ENCODE results near the gene MMP21. TPM values are rescaled to one million over a fixed set of nuclear protein-coding genes. Genes with fewer than 3 reads are reported as not detected.

The MMP21 gene
- total and polyA plus RNA-seq, 10 donors: 0.09 to 0.68 (median 0.30) TPM; not detected in 2

GRCh38 chr10:125738206-125738605 is 37.4 kb downstream of the MMP21 start:
- H3K27me3 ChIP-seq (replicated peaks in 1 of 7): no peaks in the 10 kb centered on the region
- H3K4me3 ChIP-seq: no peak overlapping the region
- H3K36me3 ChIP-seq: peaks cover 6 to 100% (median 98%) of the 10 kb centered on the region in 6 donors
- no peaks in the 10 kb centered on the region for H3K9me3 ChIP-seq
- no peak overlapping the region for H3K27ac ChIP-seq
- H3K4me1 ChIP-seq: no peaks in the 10 kb centered on the region
- TF ChIP-seq POLR2AphosphoS5 (IDR thresholded peaks at IDR 0.05): no peak
- TF ChIP-seq CTCF (IDR thresholded peaks at IDR 0.05 in 8 of 11, conservative IDR thresholded peaks at IDR 0.05 in 3 of 11): no peak
- WGBS, 5 donors: 93 to 97% (median 96%) methylated on average over 5 of the region's 5 CpGs
- DNase-seq: no peak
- intact Hi-C loops (cut with DNase I; ENCODE audit: low total_unique reads): no loop called here

GRCh38 chr10:125734823-125735222 is 40.8 kb downstream of the MMP21 start:
- H3K27ac ChIP-seq: no peak overlapping the region
- no peak overlapping the region for H3K4me3 ChIP-seq
- no peaks in the 10 kb centered on the region for H3K4me1 ChIP-seq
- no peaks in the 10 kb centered on the region for H3K9me3 ChIP-seq
- intact Hi-C loops (cut with DNase I; ENCODE audit: low total_unique reads): no loop called here
- no peaks in the 10 kb centered on the region for H3K27me3 ChIP-seq (replicated peaks in 1 of 7)
- no peak for TF ChIP-seq POLR2AphosphoS5 (IDR thresholded peaks at IDR 0.05)
- no peak for TF ChIP-seq CTCF (IDR thresholded peaks at IDR 0.05 in 8 of 11, conservative IDR thresholded peaks at IDR 0.05 in 3 of 11)
- no peak for TF ChIP-seq POLR2A (IDR thresholded peaks at IDR 0.05)
- peaks cover 2 to 100% (median 98%) of the 10 kb centered on the region in 6 donors for H3K36me3 ChIP-seq
- WGBS, 5 donors: 94 to 98% (median 95%) methylated on average over 1 of the region's 1 CpG
- no peak for DNase-seq

DNA sequence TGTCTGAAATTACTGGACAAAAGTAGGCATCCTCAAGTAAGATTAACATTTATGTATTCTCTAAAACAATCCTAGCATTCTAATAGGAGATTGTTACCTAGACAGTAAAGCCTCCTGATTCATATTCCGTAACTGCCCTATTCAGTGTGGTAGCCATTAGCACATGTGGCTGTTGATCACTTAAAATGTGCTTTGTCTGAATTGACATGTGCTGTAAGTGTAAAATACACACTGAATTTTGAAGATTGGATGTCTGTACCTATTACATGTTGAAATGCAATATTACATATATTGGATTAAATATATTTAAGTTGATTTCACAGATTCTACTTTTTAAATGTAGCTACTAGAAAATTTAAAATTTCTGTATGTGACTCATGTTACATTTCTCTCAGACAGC is 41.5 kb downstream of the MMP21 start:
- Histone ChIP-seq H3K4me1 (no peaks in the 10 kb centered on the region), H3K4me3 (no peak overlapping the region), H3K27me3 (replicated peaks in 1 of 7) (no peaks in the 10 kb centered on the region), H3K36me3 (peaks cover 2 to 100% (median 98%) of the 10 kb centered on the region in 6 donors), H3K9me3 (no peaks in the 10 kb centered on the region), H3K27ac (no peak overlapping the region)
- TF ChIP-seq POLR2A (IDR thresholded peaks at IDR 0.05) (no peak), POLR2AphosphoS5 (IDR thresholded peaks at IDR 0.05) (no peak), CTCF (IDR thresholded peaks at IDR 0.05 in 8 of 11, conservative IDR thresholded peaks at IDR 0.05 in 3 of 11) (no peak)
- no peak for DNase-seq
- intact Hi-C loops (cut with DNase I; ENCODE audit: low total_unique reads): no loop called here
- WGBS, 5 donors: 96 to 100% (median 100%) methylated on average over 1 of the region's 1 CpG

GRCh38 chr10:125727436-125727835 is 48.2 kb downstream of the MMP21 start:
- whole genome bisulfite sequencing, 5 donors: 63 to 66% (median 64%) methylated on average over 3 of the region's 3 CpGs
- Histone ChIP-seq H3K9me3 (no peaks in the 10 kb centered on the region), H3K27me3 (replicated peaks in 1 of 7) (no peaks in the 10 kb centered on the region), H3K4me3 (no peak overlapping the region), H3K4me1 (peaks cover 0 to under 1% (median 0%) of the 10 kb centered on the region in 6 donors), H3K27ac (no peak overlapping the region), H3K36me3 (peaks cover 0 to 100% (median 95%) of the 10 kb centered on the region in 6 donors)
- intact Hi-C loops (cut with DNase I; ENCODE audit: low total_unique reads): loop anchor here (10.0 kb wide), 1 partner anchor 97 kb away; the partner anchor contains the start of genes BCCIP and UROS
- DNase-seq: no peak
- TF ChIP-seq CTCF (IDR thresholded peaks at IDR 0.05 in 8 of 11, conservative IDR thresholded peaks at IDR 0.05 in 3 of 11) (no peak), POLR2A (IDR thresholded peaks at IDR 0.05) (no peak), POLR2AphosphoS5 (IDR thresholded peaks at IDR 0.05) (no peak)
